Ramos (cell line): ENCODE measurements around the gene CHRNG.
"Not testable (repeated sequence)": the region's sequence is repeated elsewhere in the genome, so short reads cannot be mapped to it uniquely, and the experiment has no call there.

ENCODE experiments used
- in situ Hi-C: fragments of 300-500 bp; cut with MboI; formaldehyde crosslinking; loops from one replicate; pipeline ENCODE4 v1.14.3; 2022; ENCODE audit warnings: low sequenced_read_pairs; ENCODE audit not compliant: unreplicated experiment

The CHRNG gene

GRCh38 chr2:232541961-232542714, 2.6 kb downstream of the CHRNG start:
- in situ Hi-C loops: no loop called here

GRCh38 chr2:232542715-232543467, 3.4 kb downstream of the CHRNG start:
- in situ Hi-C loops: no loop called here

- in situ Hi-C loops: no loop called here
Measured at GRCh38 chr2:232543491-232543890, 4.0 kb downstream of the CHRNG start.

- in situ Hi-C loops: no loop called here
Measured at GRCh38 chr2:232543928-232544631, 4.6 kb downstream of the CHRNG start.

- in situ Hi-C loops: no loop called here
Measured at GRCh38 chr2:232544674-232545073, 5.2 kb downstream of the CHRNG start.

- in situ Hi-C loops: no loop called here
Measured at GRCh38 chr2:232545511-232546375, 6.3 kb downstream of the CHRNG start.

- in situ Hi-C loops: no loop called here
Measured at GRCh38 chr2:232547991-232548390, 8.5 kb downstream of the CHRNG start.

- in situ Hi-C loops: no loop called here
Measured at GRCh38 chr2:232549655-232550353, 10.3 kb downstream of the CHRNG start.

- in situ Hi-C loops: no loop called here
Measured at GRCh38 chr2:232550354-232551249, 11.1 kb downstream of the CHRNG start, which contains the start of the genes EIF4E2 and TIGD1. Gene EIF4E2, plus strand, starts transcription at chr2:232550689. Its CDS starts 36 bp downstream, at chr2:232550725. Gene TIGD1, minus strand, starts transcription at chr2:232550557. Its CDS starts 675 bp downstream, at chr2:232549882.

GRCh38 chr2:232551250-232551638, 11.8 kb downstream of the CHRNG start:
- in situ Hi-C loops: no loop called here

- in situ Hi-C loops: no loop called here
Measured at GRCh38 chr2:232551776-232552175, 12.3 kb downstream of the CHRNG start.

- in situ Hi-C loops: no loop called here
Measured at GRCh38 chr2:232556426-232556825, 16.9 kb downstream of the CHRNG start.

- in situ Hi-C loops: no loop called here
Measured at GRCh38 chr2:232562515-232563151, 23.1 kb downstream of the CHRNG start.

GRCh38 chr2:232563580-232563979, 24.1 kb downstream of the CHRNG start:
- in situ Hi-C loops: no loop called here

- in situ Hi-C loops: no loop called here
Measured at GRCh38 chr2:232567721-232568120, 28.2 kb downstream of the CHRNG start.

GRCh38 chr2:232568161-232568560, 28.7 kb downstream of the CHRNG start:
- in situ Hi-C loops: no loop called here

GRCh38 chr2:232569541-232569940, 30.0 kb downstream of the CHRNG start:
- in situ Hi-C loops: no loop called here

- in situ Hi-C loops: not testable (repeated sequence)
Measured at GRCh38 chr2:232570481-232570880, 31.0 kb downstream of the CHRNG start.
